WI38 (cell line): Measurements from ENCODE around the gene NAA38.

Source experiments
- H3K4me3 ChIP-seq: 2 replicates; pipeline ENCODE4 v1.5.1; 2011; ENCODE audit warnings: low read depth, mild to moderate bottlenecking, control low read depth, low read length
- TF ChIP-seq, protein P1 (sequence below): IDR thresholded peaks from 2 replicates; pipeline ENCODE4 v1.5.1; 2012; ENCODE audit warnings: low read depth, mild to moderate bottlenecking, control low read depth, low read length

Gene NAA38, protein sequence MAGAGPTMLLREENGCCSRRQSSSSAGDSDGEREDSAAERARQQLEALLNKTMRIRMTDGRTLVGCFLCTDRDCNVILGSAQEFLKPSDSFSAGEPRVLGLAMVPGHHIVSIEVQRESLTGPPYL

DNA sequence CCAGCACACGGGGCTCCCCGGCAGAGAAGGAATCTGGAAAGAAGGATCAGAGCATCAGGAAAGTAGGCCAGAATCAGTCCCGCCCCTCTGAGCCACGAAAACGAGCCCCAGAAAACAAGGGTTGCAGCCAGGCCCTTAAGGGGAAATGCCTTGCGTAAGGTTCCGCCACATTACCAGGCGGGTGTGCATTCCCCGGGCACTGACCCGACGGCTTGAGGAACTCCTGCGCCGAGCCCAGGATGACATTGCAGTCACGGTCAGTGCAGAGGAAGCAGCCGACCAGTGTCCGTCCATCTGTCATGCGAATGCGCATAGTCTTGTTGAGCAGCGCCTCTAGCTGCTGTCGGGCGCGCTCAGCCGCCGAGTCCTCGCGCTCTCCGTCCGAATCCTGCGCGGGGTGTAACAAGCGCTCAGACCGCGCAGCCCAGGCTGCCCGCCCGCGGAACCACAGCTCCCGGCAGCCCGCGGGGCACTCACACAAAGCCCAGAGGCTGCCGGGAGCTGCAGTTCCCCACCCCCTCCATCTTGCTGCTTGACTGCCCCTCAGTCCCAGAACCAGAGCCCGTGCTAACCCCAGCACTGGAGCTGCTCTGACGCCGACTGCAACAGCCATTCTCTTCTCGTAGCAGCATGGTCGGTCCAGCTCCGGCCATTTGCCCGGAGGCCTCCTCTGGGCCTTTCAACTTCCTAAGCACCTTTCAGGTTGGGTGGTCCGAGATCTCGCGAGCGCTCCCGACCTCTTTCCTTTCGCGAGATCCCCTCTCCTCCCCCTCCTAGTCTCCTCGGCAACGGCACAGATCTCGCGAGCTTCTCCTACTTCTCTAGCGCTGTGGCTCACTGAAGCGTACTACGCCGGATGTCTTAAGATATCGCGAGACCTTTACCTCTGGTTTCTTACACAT lies at the start of gene NAA38:
Gene NAA38, minus strand, starts transcription at position 749 of the 902 bp plus-strand sequence. Its CDS starts 96 bp downstream, at position 653.
- TF ChIP-seq, protein P1, sequence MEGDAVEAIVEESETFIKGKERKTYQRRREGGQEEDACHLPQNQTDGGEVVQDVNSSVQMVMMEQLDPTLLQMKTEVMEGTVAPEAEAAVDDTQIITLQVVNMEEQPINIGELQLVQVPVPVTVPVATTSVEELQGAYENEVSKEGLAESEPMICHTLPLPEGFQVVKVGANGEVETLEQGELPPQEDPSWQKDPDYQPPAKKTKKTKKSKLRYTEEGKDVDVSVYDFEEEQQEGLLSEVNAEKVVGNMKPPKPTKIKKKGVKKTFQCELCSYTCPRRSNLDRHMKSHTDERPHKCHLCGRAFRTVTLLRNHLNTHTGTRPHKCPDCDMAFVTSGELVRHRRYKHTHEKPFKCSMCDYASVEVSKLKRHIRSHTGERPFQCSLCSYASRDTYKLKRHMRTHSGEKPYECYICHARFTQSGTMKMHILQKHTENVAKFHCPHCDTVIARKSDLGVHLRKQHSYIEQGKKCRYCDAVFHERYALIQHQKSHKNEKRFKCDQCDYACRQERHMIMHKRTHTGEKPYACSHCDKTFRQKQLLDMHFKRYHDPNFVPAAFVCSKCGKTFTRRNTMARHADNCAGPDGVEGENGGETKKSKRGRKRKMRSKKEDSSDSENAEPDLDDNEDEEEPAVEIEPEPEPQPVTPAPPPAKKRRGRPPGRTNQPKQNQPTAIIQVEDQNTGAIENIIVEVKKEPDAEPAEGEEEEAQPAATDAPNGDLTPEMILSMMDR: peak; percentile 25
- H3K4me3 ChIP-seq: peak within 1 kb of the TSS; percentile 80

DNA sequence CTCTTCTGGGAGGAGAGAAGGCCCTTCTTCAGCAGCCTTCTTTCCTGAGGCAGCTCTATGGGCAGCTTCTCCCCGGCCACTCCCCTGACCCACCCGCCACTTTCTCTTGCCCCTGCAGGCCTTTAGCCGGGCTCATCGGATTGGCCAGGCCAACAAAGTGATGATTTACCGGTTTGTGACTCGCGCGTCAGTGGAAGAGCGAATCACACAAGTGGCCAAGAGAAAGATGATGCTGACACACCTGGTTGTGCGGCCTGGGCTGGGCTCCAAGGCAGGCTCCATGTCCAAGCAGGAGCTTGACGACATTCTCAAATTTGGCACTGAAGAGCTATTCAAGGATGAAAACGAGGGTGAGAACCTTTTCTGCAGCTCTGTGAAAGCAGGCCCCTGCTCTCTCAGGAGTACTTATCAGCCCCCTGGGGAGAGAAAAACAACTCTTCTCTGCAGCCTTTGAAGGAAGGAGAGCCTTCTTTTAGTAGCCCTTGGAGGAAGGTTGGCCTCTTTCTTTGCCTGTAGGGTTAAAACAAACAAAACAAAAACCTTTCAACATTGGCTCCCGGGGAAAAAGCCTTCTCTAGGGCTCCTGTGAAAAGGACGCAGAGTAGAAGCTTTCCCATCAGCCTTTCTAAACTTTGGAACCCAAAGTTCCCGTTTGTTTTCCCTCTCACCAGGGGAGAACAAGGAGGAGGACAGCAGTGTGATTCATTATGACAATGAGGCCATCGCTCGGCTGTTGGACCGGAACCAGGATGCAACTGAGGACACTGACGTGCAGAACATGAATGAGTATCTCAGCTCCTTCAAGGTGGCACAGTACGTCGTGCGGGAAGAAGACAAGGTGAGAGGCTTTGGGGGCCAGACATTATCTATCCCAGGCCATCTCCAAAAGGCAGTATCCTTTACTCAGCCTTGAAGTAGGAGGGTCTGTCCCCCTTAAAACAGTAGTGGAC lies 46.1 kb upstream of the NAA38 start:
- TF ChIP-seq, protein P1: no peak
- no peak overlapping the region for H3K4me3 ChIP-seq

DNA sequence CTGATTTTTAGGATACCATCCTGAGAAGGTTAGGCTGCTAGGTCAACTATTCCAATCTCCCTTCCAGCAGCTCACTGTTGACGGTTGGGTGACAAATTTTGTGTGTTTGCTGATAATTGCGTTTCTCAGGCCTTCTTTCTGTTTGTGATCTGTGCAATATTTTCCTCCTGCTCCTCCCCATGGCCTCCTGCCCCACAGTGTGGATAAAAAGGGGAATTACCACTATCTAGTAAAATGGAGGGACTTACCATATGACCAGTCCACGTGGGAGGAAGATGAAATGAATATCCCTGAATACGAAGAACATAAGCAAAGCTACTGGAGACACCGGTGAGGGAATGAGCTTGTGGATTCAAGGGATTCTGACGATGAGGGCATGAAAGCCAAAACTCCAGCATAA lies 40.4 kb upstream of the NAA38 start:
- H3K4me3 ChIP-seq: no peak overlapping the region
- TF ChIP-seq, protein P1: peak; percentile 51

DNA sequence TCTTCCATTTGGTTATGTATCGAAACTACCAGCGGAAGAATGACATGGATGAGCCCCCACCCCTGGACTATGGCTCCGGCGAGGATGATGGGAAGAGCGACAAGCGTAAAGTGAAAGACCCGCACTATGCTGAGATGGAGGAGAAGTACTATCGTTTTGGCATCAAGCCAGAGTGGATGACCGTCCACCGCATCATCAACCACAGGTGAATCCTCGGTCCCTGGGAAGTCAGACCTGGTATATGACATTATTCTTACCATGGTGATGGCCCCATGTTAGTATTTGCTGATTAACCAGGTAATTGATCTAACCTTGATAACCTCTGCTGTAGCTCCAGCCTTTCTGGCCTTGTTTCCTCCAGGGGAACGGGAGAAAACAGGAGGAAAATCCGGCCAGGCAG lies 39.7 kb upstream of the NAA38 start:
- TF ChIP-seq, protein P1: no peak
- H3K4me3 ChIP-seq: no peak overlapping the region

DNA sequence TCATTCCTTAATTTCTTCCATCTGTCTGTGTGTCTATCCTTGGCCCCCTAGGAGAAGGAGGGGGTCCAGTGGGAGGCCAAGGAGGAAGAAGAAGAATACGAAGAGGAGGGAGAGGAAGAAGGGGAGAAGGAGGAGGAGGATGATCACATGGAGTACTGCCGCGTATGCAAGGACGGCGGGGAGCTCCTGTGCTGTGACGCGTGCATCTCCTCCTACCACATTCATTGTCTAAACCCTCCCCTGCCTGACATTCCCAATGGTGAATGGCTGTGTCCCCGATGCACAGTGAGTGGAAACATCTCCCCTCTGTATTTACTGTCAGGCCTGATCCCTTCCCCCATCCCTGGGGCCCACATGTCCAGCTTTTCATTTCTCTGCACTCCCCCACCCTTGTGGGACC lies 37.5 kb upstream of the NAA38 start:
- TF ChIP-seq, protein P1: no peak

DNA sequence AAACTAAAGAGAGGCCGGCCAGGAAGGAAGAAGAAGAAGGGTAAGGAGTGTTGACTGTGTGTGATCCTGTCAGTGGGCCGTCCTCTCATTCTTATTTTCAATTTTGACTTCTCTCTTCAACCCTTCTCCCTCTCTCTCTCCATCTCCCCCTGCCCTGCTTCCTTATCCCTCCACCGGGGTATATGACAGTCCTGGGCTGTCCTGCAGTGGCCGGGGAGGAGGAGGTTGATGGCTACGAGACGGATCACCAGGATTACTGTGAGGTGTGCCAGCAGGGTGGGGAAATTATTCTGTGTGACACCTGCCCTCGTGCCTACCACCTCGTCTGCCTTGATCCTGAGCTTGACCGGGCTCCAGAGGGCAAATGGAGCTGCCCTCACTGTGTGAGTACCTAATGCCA lies 36.9 kb upstream of the NAA38 start:
- TF ChIP-seq, protein P1: no peak
- H3K4me3 ChIP-seq: no peak overlapping the region

More for the DNA sequence above, 37.5 kb upstream of the NAA38 start:
- no peak overlapping the region for H3K4me3 ChIP-seq
